PC-3 (cell line): ENCODE results near the gene TXNIP.

Source experiments
- EZH2 ChIP-seq: fragments of 300-600 bp; sonication (generic); IDR thresholded peaks from one replicate; pipeline ENCODE4 v1.6.1; 2017; ENCODE audit warnings: antibody characterized with exemption, mild to moderate bottlenecking, low read length; ENCODE audit not compliant: unreplicated experiment
- EZH2phosphoT487 ChIP-seq: fragments of 300-600 bp; sonication (generic); IDR thresholded peaks from 2 replicates; pipeline ENCODE4 v1.6.1; 2018; ENCODE audit warnings: mild to moderate bottlenecking, antibody characterized with exemption, low read length, borderline replicate concordance
- TF ChIP-seq, protein P1 (sequence below): fragments of 300-600 bp; sonication (generic); conservative IDR thresholded peaks from 2 replicates; pipeline ENCODE4 v1.5.1; 2017; ENCODE audit warnings: antibody characterized with exemption, low read depth, mild to moderate bottlenecking, low read length

- TF ChIP-seq, protein P1, sequence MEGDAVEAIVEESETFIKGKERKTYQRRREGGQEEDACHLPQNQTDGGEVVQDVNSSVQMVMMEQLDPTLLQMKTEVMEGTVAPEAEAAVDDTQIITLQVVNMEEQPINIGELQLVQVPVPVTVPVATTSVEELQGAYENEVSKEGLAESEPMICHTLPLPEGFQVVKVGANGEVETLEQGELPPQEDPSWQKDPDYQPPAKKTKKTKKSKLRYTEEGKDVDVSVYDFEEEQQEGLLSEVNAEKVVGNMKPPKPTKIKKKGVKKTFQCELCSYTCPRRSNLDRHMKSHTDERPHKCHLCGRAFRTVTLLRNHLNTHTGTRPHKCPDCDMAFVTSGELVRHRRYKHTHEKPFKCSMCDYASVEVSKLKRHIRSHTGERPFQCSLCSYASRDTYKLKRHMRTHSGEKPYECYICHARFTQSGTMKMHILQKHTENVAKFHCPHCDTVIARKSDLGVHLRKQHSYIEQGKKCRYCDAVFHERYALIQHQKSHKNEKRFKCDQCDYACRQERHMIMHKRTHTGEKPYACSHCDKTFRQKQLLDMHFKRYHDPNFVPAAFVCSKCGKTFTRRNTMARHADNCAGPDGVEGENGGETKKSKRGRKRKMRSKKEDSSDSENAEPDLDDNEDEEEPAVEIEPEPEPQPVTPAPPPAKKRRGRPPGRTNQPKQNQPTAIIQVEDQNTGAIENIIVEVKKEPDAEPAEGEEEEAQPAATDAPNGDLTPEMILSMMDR: no peak
- TF ChIP-seq EZH2phosphoT487 (no peak), EZH2 (no peak)
Observed at GRCh38 chr1:146035048-146035423, 38.7 kb upstream of the TXNIP start.
